ENCODE data around the gene UAP1. TPM values are rescaled to one million over a fixed set of nuclear protein-coding genes. Genes with fewer than 3 reads are reported as not detected.

UAP1 gene
- total RNA-seq, 1 experiment from 2014 or later: 39.8 TPM

DNA sequence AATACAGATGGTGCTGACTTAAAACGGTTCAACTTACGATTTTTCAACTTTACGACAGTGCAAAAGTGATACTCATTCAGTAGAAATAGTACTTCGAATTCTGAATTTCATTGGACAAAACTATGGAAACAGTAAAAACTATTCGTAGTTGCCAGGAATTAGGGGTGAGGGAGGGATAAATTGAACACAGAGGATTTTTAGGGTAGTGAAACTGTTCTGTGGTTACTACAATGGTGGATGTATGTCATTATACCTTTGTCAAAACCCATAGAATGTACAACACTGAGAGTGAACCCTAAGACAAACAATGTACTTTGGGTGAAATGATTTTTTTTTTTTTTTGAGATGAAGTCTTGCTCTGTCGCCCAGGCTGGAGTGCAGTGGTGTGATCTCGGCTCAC is 78.2 kb downstream of the UAP1 start:
- H3K9me2 ChIP-seq (ENCODE audit: insufficient read depth): no peaks in the 10 kb centered on the region; the same call in 1 of the 2 replicates
- H2AFZ ChIP-seq: no peak overlapping the region
- BruUV-seq (replicated peaks): no TSS peak
- CTCF ChIA-PET: no interaction called here
- no peaks in the 10 kb centered on the region for H3F3A ChIP-seq (ENCODE audit: insufficient read depth, low read depth)
- no peaks in the 10 kb centered on the region for H3K36me3 ChIP-seq (ENCODE audit: low read depth)
- no peaks in the 10 kb centered on the region for H3K79me2 ChIP-seq (ENCODE audit: low read depth)
- H3K4me1 ChIP-seq (replicated peaks; ENCODE audit: insufficient read depth): no peaks in the 10 kb centered on the region
- no peak overlapping the region for H3K27ac ChIP-seq
- H3K9me3 ChIP-seq (ENCODE audit: insufficient read depth, low read depth): no peaks in the 10 kb centered on the region
- DNase-seq: no peak
- POLR2A ChIA-PET (ENCODE audit: unreplicated experiment): no interaction called here
- no peak overlapping the region for H3K4me3 ChIP-seq
- H4K20me1 ChIP-seq (ENCODE audit: insufficient read depth): no peaks in the 10 kb centered on the region
- TF ChIP-seq, protein P1, sequence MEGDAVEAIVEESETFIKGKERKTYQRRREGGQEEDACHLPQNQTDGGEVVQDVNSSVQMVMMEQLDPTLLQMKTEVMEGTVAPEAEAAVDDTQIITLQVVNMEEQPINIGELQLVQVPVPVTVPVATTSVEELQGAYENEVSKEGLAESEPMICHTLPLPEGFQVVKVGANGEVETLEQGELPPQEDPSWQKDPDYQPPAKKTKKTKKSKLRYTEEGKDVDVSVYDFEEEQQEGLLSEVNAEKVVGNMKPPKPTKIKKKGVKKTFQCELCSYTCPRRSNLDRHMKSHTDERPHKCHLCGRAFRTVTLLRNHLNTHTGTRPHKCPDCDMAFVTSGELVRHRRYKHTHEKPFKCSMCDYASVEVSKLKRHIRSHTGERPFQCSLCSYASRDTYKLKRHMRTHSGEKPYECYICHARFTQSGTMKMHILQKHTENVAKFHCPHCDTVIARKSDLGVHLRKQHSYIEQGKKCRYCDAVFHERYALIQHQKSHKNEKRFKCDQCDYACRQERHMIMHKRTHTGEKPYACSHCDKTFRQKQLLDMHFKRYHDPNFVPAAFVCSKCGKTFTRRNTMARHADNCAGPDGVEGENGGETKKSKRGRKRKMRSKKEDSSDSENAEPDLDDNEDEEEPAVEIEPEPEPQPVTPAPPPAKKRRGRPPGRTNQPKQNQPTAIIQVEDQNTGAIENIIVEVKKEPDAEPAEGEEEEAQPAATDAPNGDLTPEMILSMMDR (conservative IDR thresholded peaks at IDR 0.05): no peak
- no peak for TF ChIP-seq EZH2 (IDR thresholded peaks at IDR 0.05; ENCODE audit: low read depth)
- H3K4me2 ChIP-seq: no peak overlapping the region
- intact Hi-C loops (cut with micrococcal nuclease; ENCODE audit: unreplicated experiment): loop anchor here (10.0 kb wide), 1 partner anchor 85 kb away; no protein-coding TSS in a partner anchor
- H3K27me3 ChIP-seq (ENCODE audit: insufficient read depth, low read depth): no peaks in the 10 kb centered on the region

DNA sequence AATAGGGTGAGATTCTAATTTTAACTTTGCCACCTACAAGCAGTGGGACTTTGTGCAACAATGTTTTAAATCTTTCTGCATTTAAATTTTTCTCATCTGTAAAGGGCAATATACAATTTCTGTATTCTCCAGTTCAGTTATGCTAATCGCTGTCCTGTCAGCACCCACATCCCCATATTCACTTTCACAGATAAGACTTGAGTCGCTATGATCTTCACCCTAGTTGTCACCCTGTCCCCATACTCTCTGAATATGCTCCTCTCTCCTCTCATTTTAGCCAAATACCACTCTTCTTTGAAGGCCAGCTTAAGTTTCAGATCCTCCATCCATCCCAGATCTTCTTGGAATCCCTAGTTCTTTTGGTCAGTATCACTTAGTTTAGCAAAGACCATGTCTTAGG is 79.6 kb downstream of the UAP1 start:
- Histone ChIP-seq H3K4me3 (no peak overlapping the region), H4K20me1 (ENCODE audit: insufficient read depth) (no peaks in the 10 kb centered on the region), H3K4me1 (replicated peaks; ENCODE audit: insufficient read depth) (no peaks in the 10 kb centered on the region), H3K36me3 (ENCODE audit: low read depth) (no peaks in the 10 kb centered on the region), H3K27ac (no peak overlapping the region), H3K4me2 (no peak overlapping the region), H3K27me3 (ENCODE audit: insufficient read depth, low read depth) (no peaks in the 10 kb centered on the region), H3K9me2 (ENCODE audit: insufficient read depth) (no peaks in the 10 kb centered on the region; the same call in 1 of the 2 replicates), H3K9me3 (ENCODE audit: insufficient read depth, low read depth) (no peaks in the 10 kb centered on the region), H3K79me2 (ENCODE audit: low read depth) (no peaks in the 10 kb centered on the region), H3F3A (ENCODE audit: insufficient read depth, low read depth) (no peaks in the 10 kb centered on the region), H2AFZ (no peak overlapping the region)
- no peak for TF ChIP-seq EZH2 (IDR thresholded peaks at IDR 0.05; ENCODE audit: low read depth)
- TF ChIP-seq, protein P1 (conservative IDR thresholded peaks at IDR 0.05): no peak
- no TSS peak for BruUV-seq (replicated peaks)
- POLR2A ChIA-PET (ENCODE audit: unreplicated experiment): no interaction called here
- intact Hi-C loops (cut with micrococcal nuclease; ENCODE audit: unreplicated experiment): no loop called here
- no peak for DNase-seq
- CTCF ChIA-PET: no interaction called here

DNA sequence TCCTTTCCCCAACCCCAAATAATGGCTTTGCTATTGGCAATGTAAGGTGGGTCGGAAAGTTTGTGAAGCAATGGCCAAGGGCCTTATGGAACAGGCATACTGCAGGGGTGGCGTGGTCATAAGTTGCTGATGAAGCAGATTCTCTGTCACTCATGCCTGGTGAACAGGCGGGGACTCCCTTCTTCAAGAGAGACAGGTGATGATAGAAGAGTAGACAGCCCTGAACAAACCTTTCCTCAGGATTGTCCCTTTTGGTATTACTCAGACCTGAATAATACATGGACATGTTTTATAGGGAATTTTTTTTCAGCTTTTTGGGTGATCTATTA is 83.4 kb downstream of the UAP1 start:
- Histone ChIP-seq H3K36me3 (ENCODE audit: low read depth) (no peaks in the 10 kb centered on the region), H4K20me1 (ENCODE audit: insufficient read depth) (no peaks in the 10 kb centered on the region), H3K4me3 (no peak overlapping the region), H3K79me2 (ENCODE audit: low read depth) (no peaks in the 10 kb centered on the region), H3K4me1 (replicated peaks; ENCODE audit: insufficient read depth) (no peaks in the 10 kb centered on the region), H3K9me2 (ENCODE audit: insufficient read depth) (no peaks in the 10 kb centered on the region), H3K27me3 (ENCODE audit: insufficient read depth, low read depth) (no peaks in the 10 kb centered on the region), H3K4me2 (no peak overlapping the region), H3K27ac (no peak overlapping the region), H3F3A (ENCODE audit: insufficient read depth, low read depth) (no peaks in the 10 kb centered on the region), H2AFZ (no peak overlapping the region), H3K9me3 (ENCODE audit: insufficient read depth, low read depth) (no peaks in the 10 kb centered on the region)
- CTCF ChIA-PET: no interaction called here
- DNase-seq: no peak
- no TSS peak for BruUV-seq (replicated peaks)
- intact Hi-C loops (cut with micrococcal nuclease; ENCODE audit: unreplicated experiment): no loop called here
- TF ChIP-seq, protein P1 (conservative IDR thresholded peaks at IDR 0.05): no peak
- TF ChIP-seq EZH2 (IDR thresholded peaks at IDR 0.05; ENCODE audit: low read depth): no peak
- POLR2A ChIA-PET (ENCODE audit: unreplicated experiment): no interaction called here

Measured in PC-9 (cell line).